ENCODE measurements around the gene EXOC2.

EXOC2 gene

GRCh38 chr6:436308-437036, 256.5 kb downstream of the EXOC2 start:
- no peak overlapping the region for H2AFZ ChIP-seq (ENCODE audit: low read depth, low read length)
- no peaks in the 10 kb centered on the region for H4K20me1 ChIP-seq (ENCODE audit: insufficient read depth, low read length)
- H3K9ac ChIP-seq (ENCODE audit: low read length), result no peak overlapping the region
- H3K27ac ChIP-seq (ENCODE audit: low read length), result no peak overlapping the region
- no peaks in the 10 kb centered on the region for H3K9me3 ChIP-seq (ENCODE audit: insufficient read depth, low read length)
- H3K27me3 ChIP-seq (ENCODE audit: low read depth, low read length), result no peaks in the 10 kb centered on the region
- TF ChIP-seq EZH2phosphoT487 (IDR thresholded peaks at IDR 0.05; ENCODE audit: low read depth) (no peak), CTCF (IDR thresholded peaks at IDR 0.05; ENCODE audit: low read depth, low read length) (no peak)
- no peak overlapping the region for H3K4me3 ChIP-seq (ENCODE audit: low read length)
- H3K36me3 ChIP-seq (replicated peaks; ENCODE audit: low read depth, low read length), result no peaks in the 10 kb centered on the region
- H3K4me2 ChIP-seq (ENCODE audit: low read length), result no peak overlapping the region
- no peaks in the 10 kb centered on the region for H3K79me2 ChIP-seq (ENCODE audit: low read length)
- H3K4me1 ChIP-seq (ENCODE audit: low read length), result peaks cover 28% of the 10 kb centered on the region

GRCh38 chr6:435441-436307, 257.3 kb downstream of the EXOC2 start:
- H3K27ac ChIP-seq (ENCODE audit: low read length), result peak overlapping the region; percentile 98
- H3K4me2 ChIP-seq (ENCODE audit: low read length), result peak overlapping the region; percentile 94

More at GRCh38 chr6:435441-436307, 257.3 kb downstream of the EXOC2 start:
- Histone ChIP-seq H3K79me2 (ENCODE audit: low read length) (no peaks in the 10 kb centered on the region), H4K20me1 (ENCODE audit: insufficient read depth, low read length) (no peaks in the 10 kb centered on the region), H3K4me3 (ENCODE audit: low read length) (peak overlapping the region; percentile 76), H3K27me3 (ENCODE audit: low read depth, low read length) (no peaks in the 10 kb centered on the region), H2AFZ (ENCODE audit: low read depth, low read length) (no peak overlapping the region), H3K9me3 (ENCODE audit: insufficient read depth, low read length) (no peaks in the 10 kb centered on the region), H3K9ac (ENCODE audit: low read length) (peak overlapping the region; percentile 84; the same call in 1 of the 2 replicates), H3K4me1 (ENCODE audit: low read length) (peaks cover 36% of the 10 kb centered on the region), H3K36me3 (replicated peaks; ENCODE audit: low read depth, low read length) (no peaks in the 10 kb centered on the region)
- TF ChIP-seq EZH2phosphoT487 (IDR thresholded peaks at IDR 0.05; ENCODE audit: low read depth) (no peak), CTCF (IDR thresholded peaks at IDR 0.05; ENCODE audit: low read depth, low read length) (no peak)
